HepG2 (cell line): ENCODE results near the gene DENND10. TPM values are rescaled to one million over a fixed set of nuclear protein-coding genes. Genes with fewer than 3 reads are reported as not detected.
A peak's percentile ranks its signal among the peaks of the same experiment; 100 is the strongest.

Experiments used
- EHMT2 ChIP-seq: fragments of 200-600 bp; sonication (generic); IDR thresholded peaks from 2 replicates; pipeline ENCODE4 v1.7.0; 2017; ENCODE audit warnings: antibody characterized with exemption, low read depth, low read length, borderline replicate concordance
- EP300 ChIP-seq, 3 experiments: sonication (generic) in 1 of 3; formaldehyde crosslinking in 1 of 3; IDR thresholded peaks; 2 replicates each; pipeline versions ENCODE4 v1.5.1 to v1.6.1; 2011 to 2020; ENCODE audit warnings: low read depth in 2 of 3, low read length in 2 of 3, borderline replicate concordance in 1 of 3, improper control_type of control experiment in 1 of 3, mild to moderate bottlenecking in 1 of 3, missing genetic modification reagents in 1 of 3, moderate library complexity in 1 of 3
- IRF9 ChIP-seq: sonication (generic); formaldehyde crosslinking; IDR thresholded peaks from 2 replicates; pipeline ENCODE4 v1.8.0; 2022; ENCODE audit warnings: missing genetic modification reagents, mild to moderate bottlenecking, borderline replicate concordance
- MLLT10 ChIP-seq: sonication (generic); formaldehyde crosslinking; IDR thresholded peaks from 2 replicates; pipeline ENCODE4 v1.4.0; 2020; ENCODE audit warnings: missing genetic modification reagents
- MYC ChIP-seq: sonication (generic); formaldehyde crosslinking; IDR thresholded peaks from 2 replicates; pipeline ENCODE4 v1.9.0; 2021; ENCODE audit warnings: missing genetic modification reagents, borderline replicate concordance
- NR2F6 ChIP-seq, 2 experiments: IDR thresholded peaks; 2 replicates each; pipeline ENCODE4 v1.6.1; 2016; ENCODE audit warnings: antibody characterized with exemption in 1 of 2, mild to moderate bottlenecking in 1 of 2
- PCBP1 ChIP-seq: fragments of 200-400 bp; formaldehyde crosslinking; IDR thresholded peaks from 2 replicates; pipeline ENCODE4 v1.6.1; 2017; ENCODE audit warnings: mild to moderate bottlenecking, low read depth, low read length, borderline replicate concordance
- PCBP2 ChIP-seq: fragments of 200-400 bp; formaldehyde crosslinking; optimal IDR thresholded peaks from 2 replicates; pipeline ENCODE3; 2018; ENCODE audit warnings: low read length, low read depth; ENCODE audit not compliant: poor library complexity, severe bottlenecking
- POLR2G ChIP-seq: fragments of 200-400 bp; formaldehyde crosslinking; IDR thresholded peaks from 2 replicates; pipeline ENCODE4 v1.6.1; 2018; ENCODE audit warnings: mild to moderate bottlenecking, low read depth, low read length, moderate library complexity
- SALL1 ChIP-seq: sonication (generic); formaldehyde crosslinking; IDR thresholded peaks from 2 replicates; pipeline ENCODE4 v1.8.0; 2022; ENCODE audit warnings: mild to moderate bottlenecking, missing genetic modification reagents
- SAP130 ChIP-seq: IDR thresholded peaks from 2 replicates; pipeline ENCODE4 v1.6.1; 2016; ENCODE audit warnings: low read depth
- ZHX2 ChIP-seq, 2 experiments: sonication (generic) in 1 of 2; formaldehyde crosslinking in 1 of 2; IDR thresholded peaks; 2 replicates each; pipeline versions ENCODE4 v1.6.1 to v1.9.0; 2014 to 2022; ENCODE audit warnings: antibody characterized with exemption in 1 of 2, borderline replicate concordance in 1 of 2, inconsistent platforms in 1 of 2, low read depth in 1 of 2, missing genetic modification reagents in 1 of 2
- ZNF30 ChIP-seq: sonication (generic); formaldehyde crosslinking; IDR thresholded peaks from 2 replicates; pipeline ENCODE4 v1.5.0; 2020; ENCODE audit warnings: mild to moderate bottlenecking, missing genetic modification reagents
- ZNF484 ChIP-seq: sonication (generic); formaldehyde crosslinking; IDR thresholded peaks from 2 replicates; pipeline ENCODE4 v1.5.1; 2020; ENCODE audit warnings: mild to moderate bottlenecking, low read depth, missing genetic modification reagents, borderline replicate concordance
- ZNF761 ChIP-seq: sonication (generic); formaldehyde crosslinking; conservative IDR thresholded peaks from 2 replicates; pipeline ENCODE4 v1.4.0; 2020; ENCODE audit warnings: mild to moderate bottlenecking, missing genetic modification reagents
- polyA plus RNA-seq, 8 experiments: library from polyadenylated mRNA; depleted of rRNA in 3 of 8; stranded (reverse) in 7 of 8; unstranded in 1 of 8; fragments of >200 nt; fragmentation: Illumina TruSeq in 4 of 8; extraction: Trizol in 4 of 8; gene quantifications; 2 replicates each; pipeline versions ENCODE4 v1.2.1 to v1.2.3, GENCODE V29; 2011 to 2016; ENCODE audit warnings: low read depth in 4 of 8, missing spikeins in 1 of 8, mixed read lengths in 1 of 8; ENCODE audit not compliant: insufficient read depth in 1 of 8
- total RNA-seq, 5 experiments: library from RNA; depleted of rRNA; stranded (reverse); fragments of >200 nt; fragmentation: Illumina TruSeq; extraction: Trizol; gene quantifications; 2 replicates each; pipeline ENCODE4 v1.2.3, GENCODE V29; 2016; ENCODE audit warnings: low read depth in 1 of 5
- TF ChIP-seq, protein P1 (sequence below): sonication (generic); formaldehyde crosslinking; conservative IDR thresholded peaks from 2 replicates; pipeline ENCODE4 v1.4.0; 2020; ENCODE audit warnings: mild to moderate bottlenecking, missing genetic modification reagents, moderate library complexity

The DENND10 gene
- total and polyA plus RNA-seq, 2 of the 13 experiments (the other 11 are each of a cell fraction or from before 2014, with no cell fraction given), result 43.7 to 78.8 TPM

- TF ChIP-seq ZHX2 (IDR thresholded peaks at IDR 0.05; ENCODE audit: low read depth) (no peak; the same call in 1 of the 2 replicates), ZHX2 (CRISPR knock-in tag; IDR thresholded peaks at IDR 0.05; ENCODE audit: borderline replicate concordance) (no peak), ZNF30 (CRISPR knock-in tag) (no peak), PCBP1 (no peak), MLLT10 (CRISPR knock-in tag) (no peak), EP300 (IDR thresholded peaks at IDR 0.05; ENCODE audit: low read depth in 2 of 2, low read length in 2 of 2) (peak in 1 of 2 experiments; percentile 53; a peak in 2 of 4 replicates), EP300 (CRISPR knock-in tag; IDR thresholded peaks at IDR 0.05; ENCODE audit: borderline replicate concordance) (0 out of 2 replicates have a peak, but pooled peaks have one; percentile 8), EHMT2 (no peak), ZNF761 (CRISPR knock-in tag) (no peak), NR2F6 (IDR thresholded peaks at IDR 0.05) (0 out of 2 replicates have a peak, but pooled peaks have one; percentile 21), NR2F6 (CRISPR knock-in tag; IDR thresholded peaks at IDR 0.05) (no peak), IRF9 (no peak), POLR2G (no peak; the same call in 1 of the 2 replicates), MYC (CRISPR knock-in tag) (no peak), SALL1 (CRISPR knock-in tag) (no peak), ZNF484 (CRISPR knock-in tag) (no peak), SAP130 (peak; percentile 33; the same call in 1 of the 2 replicates), PCBP2 (no peak)
- TF ChIP-seq, protein P1, sequence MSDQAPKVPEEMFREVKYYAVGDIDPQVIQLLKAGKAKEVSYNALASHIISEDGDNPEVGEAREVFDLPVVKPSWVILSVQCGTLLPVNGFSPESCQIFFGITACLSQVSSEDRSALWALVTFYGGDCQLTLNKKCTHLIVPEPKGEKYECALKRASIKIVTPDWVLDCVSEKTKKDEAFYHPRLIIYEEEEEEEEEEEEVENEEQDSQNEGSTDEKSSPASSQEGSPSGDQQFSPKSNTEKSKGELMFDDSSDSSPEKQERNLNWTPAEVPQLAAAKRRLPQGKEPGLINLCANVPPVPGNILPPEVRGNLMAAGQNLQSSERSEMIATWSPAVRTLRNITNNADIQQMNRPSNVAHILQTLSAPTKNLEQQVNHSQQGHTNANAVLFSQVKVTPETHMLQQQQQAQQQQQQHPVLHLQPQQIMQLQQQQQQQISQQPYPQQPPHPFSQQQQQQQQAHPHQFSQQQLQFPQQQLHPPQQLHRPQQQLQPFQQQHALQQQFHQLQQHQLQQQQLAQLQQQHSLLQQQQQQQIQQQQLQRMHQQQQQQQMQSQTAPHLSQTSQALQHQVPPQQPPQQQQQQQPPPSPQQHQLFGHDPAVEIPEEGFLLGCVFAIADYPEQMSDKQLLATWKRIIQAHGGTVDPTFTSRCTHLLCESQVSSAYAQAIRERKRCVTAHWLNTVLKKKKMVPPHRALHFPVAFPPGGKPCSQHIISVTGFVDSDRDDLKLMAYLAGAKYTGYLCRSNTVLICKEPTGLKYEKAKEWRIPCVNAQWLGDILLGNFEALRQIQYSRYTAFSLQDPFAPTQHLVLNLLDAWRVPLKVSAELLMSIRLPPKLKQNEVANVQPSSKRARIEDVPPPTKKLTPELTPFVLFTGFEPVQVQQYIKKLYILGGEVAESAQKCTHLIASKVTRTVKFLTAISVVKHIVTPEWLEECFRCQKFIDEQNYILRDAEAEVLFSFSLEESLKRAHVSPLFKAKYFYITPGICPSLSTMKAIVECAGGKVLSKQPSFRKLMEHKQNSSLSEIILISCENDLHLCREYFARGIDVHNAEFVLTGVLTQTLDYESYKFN (CRISPR knock-in tag), result peak; percentile 87
Observed at GRCh38 chr10:119177708-119178371, 73.9 kb downstream of the DENND10 start (continued).
